Posterior vena cava (tissue), 2 donors: ENCODE results near the gene MAP7. TPM values are rescaled to one million over a fixed set of nuclear protein-coding genes. Genes with fewer than 3 reads are reported as not detected.
"Not testable (repeated sequence)": the region's sequence is repeated elsewhere in the genome, so short reads cannot be mapped to it uniquely, and the experiment has no call there.

Experiments
- DNase-seq: peaks from one replicate; pipeline ENCODE4 v3.0.0-alpha.2; 2020; ENCODE audit warnings: low spot score
- intact Hi-C, 2 donors: fragments of 100-400 bp; cut with DNase I; formaldehyde crosslinking; loops; one replicate each; pipeline versions ENCODE4 v1.14.1 to v1.14.2; 2022 to 2023
- total RNA-seq, 2 donors: library from RNA; stranded (reverse); fragmentation: NEBNext Ultra II Directional; extraction: Animal tissue kit (Norgen Biotek cat#: 25700); gene quantifications; one replicate each; pipeline ENCODE4 v1.2.1, GENCODE V29; 2021
- donor health status: DM: yes; HTN: yes; CAD: no.
- donor health status: DM: yes; HTN: yes; CAD: no.

The MAP7 gene
- total RNA-seq, 2 donors from 2014 or later = 2.7 to 3.1 TPM

DNA sequence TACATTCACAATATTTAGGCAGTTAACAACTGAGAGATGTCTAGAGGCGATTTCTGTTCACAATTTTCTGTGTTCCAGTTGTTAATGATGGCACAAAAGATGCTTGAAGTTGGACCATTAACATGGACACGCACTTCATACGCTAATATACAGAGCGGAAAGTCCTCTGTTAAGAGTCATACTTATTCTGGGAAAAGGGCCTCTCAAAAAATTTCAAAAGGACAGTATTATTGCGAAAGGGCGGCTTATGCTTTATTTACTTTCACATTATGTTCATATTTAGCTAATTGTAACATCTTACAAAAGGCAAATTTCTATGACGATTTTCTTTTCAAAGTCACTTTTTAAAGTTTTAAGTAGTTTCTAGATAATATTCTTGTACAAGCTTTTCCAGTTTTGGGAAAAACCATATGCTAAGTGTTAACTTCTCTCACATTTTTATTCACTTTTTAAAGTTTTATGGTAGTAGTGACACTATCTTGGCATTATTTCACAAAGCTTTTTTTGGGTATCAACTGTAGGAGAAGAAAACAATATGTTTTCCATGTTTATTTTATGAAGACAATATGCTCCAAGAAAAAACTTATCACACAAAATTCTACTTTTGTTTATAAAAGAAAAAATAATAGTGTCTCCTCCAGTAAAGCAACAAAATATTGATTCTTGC lies 62.3 kb downstream of the MAP7 start:
- intact Hi-C loops = no loop called here

DNA sequence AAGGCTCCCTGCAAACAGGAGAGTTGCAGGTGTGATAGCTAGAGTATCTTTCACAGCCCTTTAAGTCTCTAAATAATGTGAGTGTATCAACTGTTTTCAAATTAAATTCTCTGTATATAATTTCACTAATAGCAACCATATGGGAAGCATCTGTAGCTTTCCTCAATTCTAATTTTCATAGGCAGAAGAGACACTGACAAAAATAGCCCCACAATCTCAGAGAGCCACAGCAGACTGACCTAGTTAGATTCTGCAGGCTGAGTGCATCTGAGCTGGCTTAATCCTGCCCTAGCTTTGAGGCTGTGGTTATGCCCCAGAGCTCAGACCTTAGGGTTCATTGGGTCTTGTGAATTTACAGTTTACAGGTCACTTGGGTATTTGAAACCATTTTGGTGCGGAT lies 63.9 kb downstream of the MAP7 start:
- intact Hi-C loops = no loop called here
- DNase-seq = no peak

More for the DNA sequence above, 62.3 kb downstream of the MAP7 start:
- DNase-seq = no peak

DNA sequence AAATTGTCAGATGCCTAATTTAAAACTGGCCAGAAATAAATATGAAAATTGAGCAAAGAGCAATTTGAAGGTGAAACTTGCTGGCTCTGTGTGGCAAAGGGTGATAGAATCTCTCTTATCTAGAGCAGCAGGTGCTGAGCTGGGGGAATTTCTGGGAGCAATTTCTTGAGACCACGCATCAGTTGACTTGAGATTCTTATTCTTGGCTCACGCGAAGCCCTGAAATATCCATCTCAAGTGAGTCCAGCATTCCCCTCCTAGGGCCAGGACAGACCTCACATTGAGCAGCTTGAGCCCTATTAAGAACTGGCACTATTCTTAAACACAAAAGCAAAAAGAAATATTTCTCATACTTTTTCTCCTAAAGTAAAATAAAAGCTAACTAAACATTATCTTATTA lies 66.3 kb downstream of the MAP7 start:
- intact Hi-C loops = no loop called here
- DNase-seq = no peak

DNA sequence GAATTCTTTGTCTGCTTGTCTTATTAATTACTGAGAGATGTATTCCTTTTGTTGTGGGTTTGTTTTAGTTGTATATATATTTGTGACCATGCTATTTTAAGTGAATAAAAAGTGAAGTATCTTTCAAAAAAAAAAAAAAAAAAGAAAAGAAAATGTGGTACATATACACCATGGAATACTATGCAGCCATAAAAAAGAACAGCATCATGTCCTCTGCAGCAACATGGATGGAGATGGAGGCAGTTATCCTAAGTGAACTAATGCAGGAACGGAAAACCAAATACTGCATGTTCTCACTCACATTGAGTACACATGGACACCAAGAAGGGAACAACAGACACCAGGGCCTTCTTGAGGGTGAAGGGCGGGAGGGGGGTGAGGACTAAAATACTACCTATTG lies 67.2 kb downstream of the MAP7 start:
- intact Hi-C loops, DNase-seq: not testable (repeated sequence)

DNA sequence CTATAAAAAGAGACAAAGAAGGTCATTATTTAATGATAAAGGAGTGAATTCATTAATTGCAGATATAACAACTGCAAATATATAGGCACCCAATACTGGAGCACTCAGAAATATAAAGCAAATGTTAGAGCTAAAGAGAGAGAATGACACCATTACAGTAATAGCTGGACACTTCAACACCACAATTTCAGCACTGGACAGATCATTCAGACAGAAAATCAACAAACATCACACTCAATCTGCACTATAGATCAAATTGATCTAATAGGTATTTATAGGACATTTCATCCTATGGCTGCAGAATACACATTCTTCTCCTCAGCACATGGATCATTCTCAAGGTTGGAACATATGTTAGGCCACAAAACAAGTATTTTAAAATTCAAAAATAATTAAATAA lies 72.7 kb downstream of the MAP7 start:
- intact Hi-C loops = no loop called here
- DNase-seq = no peak

DNA sequence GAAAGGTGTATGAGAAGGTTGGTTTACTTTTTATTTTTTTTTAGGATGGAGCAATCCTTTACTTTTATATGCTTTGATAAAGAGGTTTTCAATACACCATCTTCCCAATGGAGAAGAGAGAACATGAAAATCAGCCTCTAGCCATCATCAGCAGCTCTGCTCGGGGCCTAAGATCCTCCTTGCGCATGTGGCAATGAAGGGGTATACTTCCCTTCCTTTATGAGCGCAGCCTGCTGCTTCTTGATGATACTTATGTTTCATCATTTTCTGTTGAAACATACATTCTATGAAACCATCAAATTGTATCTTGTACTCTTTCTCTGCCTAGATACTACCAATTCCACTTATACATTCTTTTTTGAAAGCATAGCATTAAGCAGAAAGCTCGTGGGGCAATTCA lies 74.5 kb downstream of the MAP7 start:
- no peak for DNase-seq
- intact Hi-C loops = no loop called here

DNA sequence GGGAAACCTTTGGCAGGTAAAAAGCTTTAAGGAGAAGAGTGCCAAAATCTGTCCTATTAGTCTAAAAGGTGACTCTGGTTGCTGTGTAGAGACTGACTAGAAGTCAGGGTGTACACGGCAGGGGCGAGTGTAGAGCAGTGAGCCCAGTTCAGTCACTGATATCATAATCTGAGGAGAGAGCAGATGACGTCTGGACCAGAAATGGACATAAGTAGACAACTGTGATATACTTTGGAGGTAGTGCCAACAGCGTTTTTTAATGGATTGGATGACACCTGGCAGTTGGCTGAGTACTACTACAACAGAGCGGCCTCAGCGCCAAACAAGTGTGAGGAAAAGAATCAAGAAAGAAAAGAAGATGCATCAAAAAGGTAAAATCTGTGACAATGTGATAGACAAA lies 76.0 kb downstream of the MAP7 start:
- intact Hi-C loops = no loop called here
- no peak for DNase-seq

DNA sequence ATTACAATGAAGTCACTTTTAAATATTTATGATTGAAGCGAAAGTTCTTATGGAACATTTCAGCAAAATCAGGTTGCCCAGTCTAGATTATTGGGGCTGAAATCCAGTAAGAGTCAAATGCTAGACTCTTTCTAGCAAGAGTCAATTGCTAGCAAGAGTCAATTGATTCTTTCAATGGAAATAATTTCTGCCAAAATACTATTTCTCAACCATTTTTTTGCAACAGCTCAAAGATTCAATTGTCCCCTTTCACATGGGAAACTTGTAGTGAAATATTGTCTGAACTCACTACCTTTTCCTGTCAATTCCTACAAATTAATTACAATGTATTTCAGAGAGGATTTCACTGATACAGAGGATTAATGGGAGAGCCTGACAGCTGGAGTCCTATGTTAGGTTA lies 78.3 kb downstream of the MAP7 start:
- intact Hi-C loops = no loop called here
- DNase-seq = no peak

DNA sequence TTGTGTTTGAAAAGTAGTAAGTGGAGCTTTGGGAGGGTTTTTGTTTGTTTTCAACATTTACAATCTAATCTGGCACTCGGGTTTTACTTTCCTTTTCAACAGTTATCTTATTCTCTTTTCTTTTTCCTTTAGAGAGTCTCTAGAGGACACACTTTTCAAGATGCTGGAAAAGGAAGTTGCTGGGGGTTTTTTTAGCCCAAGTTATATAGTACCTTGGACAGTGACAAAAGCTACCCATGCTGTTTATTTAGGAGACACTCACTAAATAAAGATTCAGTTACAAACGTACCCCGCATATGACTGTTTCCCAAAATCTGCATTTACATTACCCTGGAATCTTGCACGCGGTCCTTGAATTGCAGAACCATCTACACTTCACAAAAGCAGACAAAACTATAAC lies 78.8 kb downstream of the MAP7 start:
- intact Hi-C loops = no loop called here
- DNase-seq = no peak

DNA sequence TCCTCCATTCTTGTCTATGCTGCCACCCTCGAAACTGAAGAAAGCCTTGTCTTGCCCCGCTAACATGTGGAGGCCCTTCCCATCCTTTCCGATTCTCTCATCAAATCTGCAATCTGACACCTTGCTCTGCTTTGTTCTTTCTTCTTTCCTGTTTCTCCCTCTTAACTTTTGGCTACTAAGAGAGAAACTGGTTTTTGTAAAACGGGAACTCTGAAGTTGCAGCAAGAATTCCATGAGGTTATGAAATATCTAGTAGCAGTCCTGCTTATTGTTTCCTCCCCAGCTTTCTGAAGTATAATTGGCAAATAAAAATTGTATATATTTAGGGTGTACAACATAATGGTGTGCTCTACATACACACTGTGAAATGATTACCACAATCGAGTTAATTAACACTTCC lies 80.2 kb downstream of the MAP7 start:
- intact Hi-C loops = no loop called here
- DNase-seq = no peak

DNA sequence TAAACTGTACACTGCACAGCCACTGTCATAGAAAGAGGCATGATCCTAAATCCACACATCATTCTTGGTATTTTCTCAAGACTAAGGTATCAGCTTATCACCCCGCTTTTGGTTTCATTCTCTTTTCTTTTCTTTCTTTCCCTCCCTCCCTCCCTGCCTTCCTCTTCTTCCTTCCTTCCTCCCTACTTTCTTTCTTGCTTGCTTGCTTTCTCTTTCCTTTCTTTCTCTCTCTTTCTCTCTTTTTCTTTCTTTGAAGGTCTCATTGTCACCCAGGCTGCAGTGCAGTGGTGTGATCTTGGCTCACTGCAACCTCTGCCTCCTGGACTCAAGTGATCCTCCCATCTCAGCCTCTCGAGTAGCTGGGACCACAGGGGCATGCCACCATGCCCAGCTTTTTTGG lies 81.1 kb downstream of the MAP7 start:
- intact Hi-C loops = no loop called here
- no peak for DNase-seq

DNA sequence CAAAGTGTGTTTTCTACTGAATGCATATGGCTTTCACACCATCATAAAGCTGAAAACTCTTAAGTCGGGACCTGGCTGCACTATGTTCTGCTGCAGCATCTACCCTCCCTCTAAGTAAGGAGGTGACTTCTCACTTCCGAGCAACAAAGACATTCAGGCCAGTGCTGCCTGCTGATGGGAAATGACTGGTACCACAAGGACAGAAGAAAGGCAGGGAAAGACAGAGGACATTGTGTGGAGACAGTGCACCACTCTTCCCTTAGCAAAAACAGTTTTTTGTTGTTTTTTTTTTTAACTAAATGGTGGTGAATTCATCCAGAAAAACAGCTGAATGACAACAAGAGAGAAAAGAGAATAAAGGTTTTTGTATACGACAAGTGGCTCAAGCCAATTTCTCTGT lies 81.5 kb downstream of the MAP7 start:
- intact Hi-C loops = no loop called here
- DNase-seq = no peak

DNA sequence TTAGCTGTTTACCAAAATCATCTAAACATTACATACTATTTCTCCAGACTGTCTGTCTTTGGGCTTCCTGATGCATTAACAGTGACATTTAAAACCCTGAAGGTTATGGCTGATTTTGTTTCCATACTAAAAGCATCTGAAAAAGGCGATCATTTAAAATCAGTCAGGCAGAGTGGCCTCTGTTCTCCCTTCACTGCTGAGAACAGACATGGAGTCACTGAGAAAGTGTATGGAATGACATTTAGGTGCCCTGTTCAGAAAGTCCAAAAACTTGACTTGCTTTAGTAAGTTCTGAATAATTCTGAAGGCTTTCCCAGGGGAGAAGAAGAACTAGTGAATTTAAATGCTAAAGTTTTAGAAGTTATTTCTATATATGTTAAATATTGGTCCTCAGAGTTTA lies 83.0 kb downstream of the MAP7 start:
- intact Hi-C loops = no loop called here
- no peak for DNase-seq

DNA sequence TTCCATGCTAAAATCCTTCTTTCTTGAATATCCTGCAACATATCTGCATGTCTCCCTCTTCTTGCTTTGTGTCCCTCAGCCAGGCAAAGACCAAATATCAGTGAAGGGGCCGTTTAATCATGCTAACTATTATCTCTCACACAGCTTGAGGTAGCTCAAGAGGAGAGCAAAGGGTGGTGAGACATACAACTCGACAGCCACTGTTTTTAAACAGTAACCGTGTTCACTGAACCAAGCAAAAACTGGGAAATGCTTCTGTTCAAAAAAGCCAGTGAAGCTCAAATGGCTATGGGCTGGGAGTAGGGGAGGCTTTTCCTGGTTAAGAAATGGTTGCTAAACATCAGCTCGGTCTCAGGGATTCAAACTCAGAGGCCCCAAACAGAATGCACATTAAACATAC lies 83.4 kb downstream of the MAP7 start:
- intact Hi-C loops = no loop called here
- DNase-seq = no peak

DNA sequence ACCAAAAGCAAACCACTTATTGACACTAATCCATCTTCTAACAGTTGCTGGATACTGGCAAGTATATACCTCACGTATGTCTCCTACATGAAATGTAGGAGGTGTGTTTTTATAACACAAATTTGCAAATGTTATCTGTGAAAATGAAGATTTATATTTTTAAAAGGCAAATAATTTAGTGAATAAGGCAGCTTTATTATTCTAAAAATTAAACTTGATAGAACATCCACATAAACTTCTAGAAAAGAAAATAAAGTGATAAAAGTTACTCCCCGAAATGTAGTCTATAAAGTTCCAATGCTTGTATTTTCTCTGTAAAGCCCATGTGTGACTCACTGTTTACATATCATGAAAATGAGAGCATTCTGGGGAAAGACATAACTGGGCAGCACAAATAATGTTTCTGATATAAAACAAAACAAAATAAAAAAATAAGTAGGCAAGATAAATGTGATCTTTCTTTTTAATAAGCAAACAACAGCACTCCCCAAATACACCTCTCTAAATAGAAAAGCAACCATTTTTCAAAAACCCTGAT lies 84.4 kb downstream of the MAP7 start:
- no peak for DNase-seq
- intact Hi-C loops = no loop called here

DNA sequence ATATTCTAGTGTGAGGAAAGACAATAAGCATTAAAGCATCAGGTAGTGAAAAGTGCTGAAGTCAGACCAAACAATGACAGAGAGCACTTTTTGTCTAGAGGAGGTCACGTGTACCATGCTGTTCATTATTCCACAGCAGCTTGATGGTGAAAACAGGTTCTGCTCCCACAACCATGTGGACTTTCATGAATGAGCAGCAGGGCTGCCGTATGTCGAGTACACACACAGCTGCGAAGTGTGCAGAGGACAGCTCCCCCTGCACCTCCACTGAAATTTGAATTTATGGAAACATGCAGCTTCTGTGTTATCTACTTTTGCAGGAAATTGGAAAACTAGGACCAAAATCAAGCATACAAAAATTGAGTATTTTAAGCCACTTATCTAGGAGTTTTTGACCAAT lies 85.3 kb downstream of the MAP7 start:
- DNase-seq = no peak
- intact Hi-C loops = no loop called here

DNA sequence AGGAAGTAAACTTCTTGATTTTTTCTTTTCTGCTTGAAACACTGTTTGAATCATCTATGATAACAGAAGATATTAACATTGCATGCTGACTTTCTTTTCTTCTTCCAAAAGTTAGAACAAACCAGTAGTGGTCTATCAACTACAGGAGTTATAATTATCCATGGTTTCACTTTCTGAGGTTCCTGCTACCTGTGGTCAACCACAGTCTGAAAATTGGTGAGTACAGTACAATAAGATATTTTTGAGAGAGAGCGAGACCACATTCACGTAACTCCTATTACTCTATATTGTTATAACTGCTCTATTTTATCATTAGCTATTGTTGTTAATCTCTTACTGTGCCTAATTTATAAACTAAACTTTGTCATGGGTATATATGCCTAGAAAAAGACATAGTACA lies 86.1 kb downstream of the MAP7 start:
- no peak for DNase-seq
- intact Hi-C loops = no loop called here

DNA sequence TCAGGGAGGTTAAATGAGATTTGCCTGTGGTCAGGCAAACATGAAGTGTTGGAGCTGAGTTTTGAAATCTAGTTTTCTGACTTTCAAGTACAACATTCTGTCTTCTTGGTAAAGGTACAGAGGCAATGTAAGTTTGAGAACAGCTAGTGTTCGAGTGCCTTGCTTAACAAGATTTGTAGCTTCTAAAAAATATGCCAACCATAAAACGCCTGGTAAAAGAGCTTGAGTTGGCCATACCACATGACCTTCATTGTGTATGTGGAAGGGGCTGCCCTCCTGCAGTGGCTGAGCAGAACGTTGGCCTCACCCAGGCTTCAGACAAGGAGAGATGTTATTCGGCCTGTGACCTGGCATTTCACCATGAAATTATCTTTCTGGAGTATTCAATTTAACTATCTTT lies 86.5 kb downstream of the MAP7 start:
- intact Hi-C loops = no loop called here
- no peak for DNase-seq

DNA sequence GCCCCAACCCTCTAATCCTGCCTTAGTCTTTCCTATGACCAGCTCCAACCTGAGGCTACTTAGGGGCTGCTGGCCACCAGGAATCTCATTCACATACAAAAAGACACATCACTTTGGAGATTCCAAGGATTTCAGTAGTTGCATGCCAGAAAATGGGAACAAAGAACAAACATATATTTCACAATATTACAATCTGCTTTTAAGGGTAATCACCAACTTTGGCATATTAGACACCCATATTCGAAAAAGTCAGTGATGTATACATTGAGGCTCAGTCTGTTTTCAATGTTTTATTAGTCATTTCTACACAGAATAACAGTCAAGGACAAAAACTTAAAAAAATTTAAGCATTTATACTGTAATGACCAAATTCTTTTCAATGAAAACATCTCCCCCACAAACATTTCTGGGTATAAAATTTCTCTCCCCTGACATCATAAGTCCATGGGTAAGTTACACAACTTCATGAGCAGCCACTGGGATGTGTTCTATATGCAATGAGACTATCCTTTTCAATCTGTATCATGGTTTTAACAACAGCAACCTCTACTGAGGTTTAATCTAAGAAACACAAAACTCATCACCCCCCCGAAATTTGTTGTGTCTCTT lies 103.5 kb downstream of the MAP7 start:
- intact Hi-C loops = loop anchor here in 1 of 2 donors (5.0 kb wide), 1 partner anchor 846 kb away; no protein-coding TSS in a partner anchor
- DNase-seq = no peak

DNA sequence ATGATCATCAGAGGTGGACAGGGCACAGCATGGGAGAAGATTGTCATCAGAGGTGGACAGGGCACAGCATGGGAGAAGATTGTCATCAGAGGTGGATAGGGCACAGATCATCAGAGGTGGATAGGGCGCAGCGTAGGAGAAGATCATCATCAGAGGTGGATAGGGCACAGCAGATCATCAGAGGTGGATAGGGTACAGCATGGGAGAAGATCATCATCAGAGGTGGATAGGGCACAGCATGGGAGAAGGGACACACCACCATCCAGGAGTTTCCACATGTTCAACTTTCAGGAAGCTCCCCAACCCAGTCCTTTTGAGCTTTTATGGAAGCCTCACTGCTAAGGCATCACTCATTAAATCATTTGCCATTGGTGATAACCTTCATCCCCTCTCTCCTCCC lies 104.1 kb downstream of the MAP7 start:
- intact Hi-C loops = loop anchor here in 1 of 2 donors (5.0 kb wide), 1 partner anchor 846 kb away; no protein-coding TSS in a partner anchor
- no peak for DNase-seq

DNA sequence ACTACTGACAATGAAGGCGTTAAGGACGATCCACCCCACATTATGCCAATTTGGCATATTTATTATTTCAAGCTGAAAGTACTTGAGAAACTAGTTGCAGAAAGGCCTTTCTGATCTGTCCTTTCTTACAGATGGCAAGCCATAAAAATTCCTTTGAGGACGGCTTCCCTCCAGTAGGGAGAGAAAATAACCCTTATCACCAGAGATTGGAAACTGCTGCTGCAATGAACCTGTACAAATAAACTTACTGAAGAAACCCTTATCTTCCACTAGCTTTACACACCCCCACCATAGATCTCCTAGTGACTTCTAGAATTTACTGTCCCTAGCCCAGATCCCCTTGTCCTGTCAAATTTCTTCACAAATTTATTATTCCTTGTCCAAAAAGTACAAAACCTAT lies 105.2 kb downstream of the MAP7 start:
- intact Hi-C loops = loop anchor here in 1 of 2 donors (5.0 kb wide), 1 partner anchor 847 kb away; no protein-coding TSS in a partner anchor
- DNase-seq = no peak
